Activated naive CD4-positive, alpha-beta T cell (primary cell): ENCODE results near the gene DNAJC21.
"Not testable (repeated sequence)": the region's sequence is repeated elsewhere in the genome, so short reads cannot be mapped to it uniquely, and the experiment has no call there.

Experiments used
- DNase-seq, 4 experiments: peaks; one replicate each; lab custom pipeline; 2025; lab: John Stamatoyannopoulos, UW

Gene DNAJC21

GRCh38 chr5:34923256-34923655 lies 6.1 kb upstream of the DNAJC21 start:
- DNase-seq: not testable (repeated sequence)

GRCh38 chr5:34923694-34924461 lies 5.5 kb upstream of the DNAJC21 start:
- no peak for DNase-seq

- DNase-seq: no peak
These were observed 4.9 kb upstream of the DNAJC21 start for GRCh38 chr5:34924462-34924765.

DNA sequence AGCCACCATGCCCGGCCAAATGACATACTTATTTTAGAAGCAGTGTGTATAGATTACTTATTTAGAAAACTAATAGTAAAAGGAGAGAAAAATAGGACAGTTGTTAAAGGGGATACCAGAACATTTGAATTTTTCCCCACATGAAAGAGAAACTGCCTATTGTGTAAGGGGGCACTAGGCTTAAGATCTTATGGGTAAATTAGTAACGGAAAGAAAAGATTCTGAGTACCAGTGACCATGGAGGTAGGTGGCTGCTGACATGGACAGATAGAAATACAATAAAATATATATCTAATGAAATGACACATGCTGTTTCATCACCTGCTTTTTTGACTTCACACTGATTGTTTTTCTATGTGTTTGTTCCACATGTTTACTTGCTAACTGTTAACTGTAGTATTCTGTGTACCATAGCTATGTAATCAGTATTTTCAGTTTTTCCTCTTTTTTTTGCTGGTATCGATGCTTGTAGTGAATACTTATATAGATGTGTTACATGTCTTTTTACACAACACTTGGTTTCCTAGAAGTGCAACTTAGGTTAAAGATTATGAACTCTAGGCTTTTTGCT lies 3.0 kb upstream of the DNAJC21 start:
- DNase-seq: no peak

DNA sequence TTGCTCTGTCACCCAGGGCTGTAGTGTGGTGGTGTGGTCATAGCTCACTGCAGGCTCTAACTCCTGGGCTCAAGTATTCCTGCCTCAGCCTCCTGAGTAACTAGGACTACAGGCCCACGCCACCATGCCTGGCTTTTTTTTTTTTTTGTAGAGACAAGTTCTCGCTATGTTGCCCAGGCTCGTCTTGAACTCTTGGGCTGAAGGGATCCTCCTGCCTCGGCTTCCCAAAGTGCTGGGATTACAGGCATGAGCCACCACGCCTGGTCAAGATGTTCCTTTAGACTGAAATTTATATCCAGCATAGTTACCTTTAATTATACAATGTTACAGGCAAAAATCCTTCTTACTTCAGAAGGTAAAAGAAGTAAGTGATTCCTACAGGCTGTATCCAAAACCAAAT lies 1.6 kb upstream of the DNAJC21 start:
- no peak for DNase-seq

GRCh38 chr5:34928267-34928666 lies 1.1 kb upstream of the DNAJC21 start:
- no peak for DNase-seq

DNA sequence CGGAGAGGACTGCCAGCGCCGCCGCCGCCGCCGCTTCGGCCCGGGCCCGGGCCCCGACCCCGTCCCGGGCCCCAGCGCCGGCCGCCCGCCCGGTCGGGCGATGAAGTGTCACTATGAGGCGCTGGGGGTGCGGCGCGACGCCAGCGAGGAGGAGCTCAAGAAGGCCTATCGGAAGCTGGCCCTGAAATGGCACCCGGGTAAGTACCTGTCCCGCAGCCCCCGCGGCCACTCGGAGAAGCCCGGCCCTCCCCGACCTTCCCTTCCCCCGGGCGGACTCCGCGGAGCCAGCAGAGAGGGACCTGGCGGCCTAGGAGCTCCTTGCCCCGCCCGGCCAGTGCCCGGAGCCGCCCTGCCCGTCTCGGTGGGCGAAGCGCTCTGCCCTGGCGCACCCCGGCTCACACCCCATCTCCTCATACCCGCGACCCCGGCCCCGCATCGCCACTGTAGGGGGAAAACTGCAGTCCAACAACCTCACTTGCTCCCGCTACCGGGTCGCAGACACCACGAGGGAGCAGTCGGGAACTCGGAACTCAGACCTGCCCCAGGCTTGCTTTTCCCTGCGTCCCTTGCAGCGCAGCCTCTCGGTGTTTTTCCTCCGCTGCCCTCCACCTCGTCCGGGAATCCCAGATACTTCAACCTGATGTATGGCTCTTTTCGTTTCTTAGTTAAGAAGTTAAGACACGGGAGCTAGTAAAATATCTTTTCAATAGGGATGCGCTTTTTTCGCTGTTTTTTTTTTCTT lies 532 bp downstream of the DNAJC21 start:
- DNase-seq: peak; percentile 31 to 74 (median 56)

- DNase-seq: no peak
These were observed 1.1 kb downstream of the DNAJC21 start for GRCh38 chr5:34930462-34930844.

DNA sequence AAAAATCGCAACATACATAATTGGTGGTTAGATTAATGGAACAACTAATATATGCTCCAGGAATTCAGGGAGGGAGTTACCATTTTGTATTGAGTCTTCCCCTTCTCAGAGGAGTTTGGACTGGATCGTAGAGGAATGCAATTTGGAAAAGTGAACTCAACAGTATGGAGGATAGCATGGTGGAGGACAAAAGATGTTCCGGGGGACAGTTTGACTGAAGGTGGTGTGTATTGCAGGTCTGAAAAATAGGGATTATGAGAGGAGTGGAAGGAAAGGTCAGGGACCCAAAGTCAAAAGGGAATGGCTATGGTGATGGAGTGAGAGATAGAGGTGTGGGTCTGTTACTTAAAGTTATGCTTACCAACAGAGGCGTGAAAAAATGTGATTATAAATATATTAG lies 1.5 kb downstream of the DNAJC21 start:
- no peak for DNase-seq

DNA sequence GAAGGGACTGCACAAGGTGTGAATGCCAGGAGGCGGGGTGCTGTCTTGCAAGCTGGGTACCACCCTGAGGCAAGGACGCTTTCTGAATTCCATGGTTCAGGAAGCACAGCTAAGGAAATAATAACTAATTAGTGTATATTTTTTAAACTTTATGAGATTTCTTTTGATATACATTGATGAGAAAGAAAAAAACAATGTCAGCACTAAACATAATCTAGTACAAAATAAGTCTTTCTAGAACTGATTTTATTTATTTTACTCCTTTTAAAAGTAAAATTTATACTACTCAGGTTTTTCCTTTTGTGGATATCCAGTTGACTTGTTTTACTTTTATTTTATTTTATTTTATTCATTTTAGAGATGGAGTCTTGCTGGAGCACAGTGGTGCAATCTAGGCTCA lies 3.6 kb downstream of the DNAJC21 start:
- DNase-seq: no peak

GRCh38 chr5:34941936-34942335 lies 12.6 kb downstream of the DNAJC21 start:
- DNase-seq: no peak

GRCh38 chr5:34944044-34944443 lies 14.7 kb downstream of the DNAJC21 start:
- no peak for DNase-seq

DNA sequence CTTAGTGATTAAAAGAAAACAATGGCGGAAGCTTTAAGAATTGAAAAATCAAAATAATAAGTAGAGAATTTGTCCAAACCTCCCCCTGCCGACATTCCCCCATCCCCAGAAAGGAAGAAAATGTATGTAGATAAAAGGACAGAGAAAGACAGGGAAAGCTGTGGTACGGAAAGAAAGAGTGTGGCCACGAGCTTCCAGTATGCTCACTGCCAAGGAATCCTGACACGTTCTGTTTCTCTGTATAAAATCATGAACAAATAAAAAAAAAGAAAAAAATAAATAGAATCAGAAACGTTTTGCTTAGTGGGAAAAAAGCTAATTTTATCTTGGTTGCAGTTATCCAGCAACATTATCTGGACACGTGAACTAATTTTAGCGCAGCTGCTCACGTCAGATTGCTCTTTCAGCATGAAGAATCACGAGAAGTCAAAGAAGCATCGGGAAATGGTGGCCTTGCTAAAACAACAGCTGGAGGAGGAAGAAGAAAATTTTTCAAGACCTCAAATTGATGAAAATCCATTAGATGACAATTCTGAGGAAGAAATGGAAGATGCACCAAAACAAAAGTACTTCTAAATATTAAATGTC lies 15.2 kb downstream of the DNAJC21 start:
- DNase-seq: no peak

- no peak for DNase-seq
These were observed 28.0 kb downstream of the DNAJC21 start for GRCh38 chr5:34957321-34957720.

GRCh38 chr5:34957857-34958690 lies 28.7 kb downstream of the DNAJC21 start:
- DNase-seq: no peak

- no peak for DNase-seq
These were observed 30.0 kb downstream of the DNAJC21 start for GRCh38 chr5:34959323-34959722.

DNA sequence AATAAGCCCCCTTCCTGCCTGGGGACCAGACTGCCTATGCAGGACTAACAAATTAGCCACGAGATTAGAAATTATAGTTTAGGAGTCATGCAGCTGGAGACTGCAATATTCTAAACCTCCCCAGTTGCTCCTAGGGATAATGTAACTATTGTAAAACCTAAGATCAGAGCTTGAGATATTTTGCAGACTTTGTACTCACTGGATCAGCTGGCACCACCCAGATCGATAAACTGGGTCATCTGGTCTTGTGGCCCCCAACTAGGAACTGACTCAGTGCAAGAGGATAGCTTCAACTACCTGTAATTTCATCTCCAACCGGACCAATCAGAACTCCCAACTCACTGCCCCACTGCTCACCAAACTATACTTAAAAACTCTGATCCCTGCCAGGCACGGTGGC lies 38.2 kb downstream of the DNAJC21 start:
- DNase-seq: no peak

- DNase-seq: no peak
These were observed 38.9 kb downstream of the DNAJC21 start for GRCh38 chr5:34968258-34968657.

DNA sequence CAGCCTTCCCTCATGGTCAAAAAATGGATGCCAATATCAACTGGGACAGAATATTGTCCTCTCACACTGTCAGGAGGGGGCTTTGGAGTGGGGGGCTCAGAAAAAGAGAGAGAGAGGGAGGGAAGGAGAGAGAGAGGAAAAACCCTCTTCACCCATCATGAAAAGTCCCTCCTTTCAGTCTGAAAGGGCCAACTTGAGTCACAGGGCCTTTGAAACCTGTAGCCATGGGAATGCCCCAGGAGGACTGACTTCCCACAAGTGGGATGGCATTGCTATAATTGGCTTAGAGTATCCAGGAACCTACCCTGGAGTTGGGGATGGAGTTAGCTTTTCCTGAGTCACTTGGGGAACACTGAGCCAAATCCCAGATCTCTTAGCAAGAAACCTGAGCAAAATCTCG lies 41.2 kb downstream of the DNAJC21 start:
- DNase-seq: no peak

DNA sequence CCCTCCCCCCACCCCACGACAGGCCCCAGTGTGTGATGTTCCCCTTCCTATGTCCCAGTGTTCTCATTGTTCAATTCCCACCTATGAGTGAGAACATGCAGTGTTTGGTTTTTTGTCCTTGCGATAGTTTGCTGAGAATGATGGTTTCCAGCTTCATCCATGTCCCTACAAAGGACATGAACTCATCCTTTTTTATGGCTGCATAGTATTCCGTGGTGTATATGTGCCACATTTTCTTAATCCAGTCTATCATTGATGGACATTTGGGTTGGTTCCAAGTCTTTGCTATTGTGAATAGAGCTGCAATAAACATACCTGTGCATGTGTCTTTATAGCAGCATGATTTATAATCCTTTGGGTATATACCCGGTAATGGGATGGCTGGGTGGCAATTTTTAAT lies 42.3 kb downstream of the DNAJC21 start:
- DNase-seq: not testable (repeated sequence)

GRCh38 chr5:34976347-34976746 lies 47.0 kb downstream of the DNAJC21 start:
- no peak for DNase-seq

GRCh38 chr5:34977934-34978613 lies 48.7 kb downstream of the DNAJC21 start:
- DNase-seq: no peak
